Spinal cord (tissue), 10 donors: ENCODE measurements around the gene FANCG. TPM values are rescaled to one million over a fixed set of nuclear protein-coding genes. Genes with fewer than 3 reads are reported as not detected.

ENCODE experiments used
- DNase-seq, 6 donors: peaks; one replicate each; pipeline versions ENCODE4 v3.0.0 to v3.0.0-alpha.2; 2013 to 2015; ENCODE audit warnings: low spot score in 6 of 6, low read depth in 4 of 6
- H3K27ac ChIP-seq: one replicate; pipeline ENCODE4 v1.5.1; 2013; ENCODE audit warnings: low read depth, low read length, control low read depth
- H3K27me3 ChIP-seq: one replicate; pipeline ENCODE4 v1.6.1; 2013; ENCODE audit warnings: low read length; ENCODE audit not compliant: control insufficient read depth, insufficient read depth
- H3K36me3 ChIP-seq: one replicate; pipeline ENCODE4 v1.6.1; 2013; ENCODE audit warnings: low read length; ENCODE audit not compliant: control insufficient read depth, insufficient read depth
- H3K4me1 ChIP-seq: one replicate; pipeline ENCODE4 v1.6.1; 2013; ENCODE audit warnings: low read length; ENCODE audit not compliant: control insufficient read depth, insufficient read depth
- H3K4me3 ChIP-seq: one replicate; pipeline ENCODE4 v1.5.1; 2013; ENCODE audit warnings: low read depth, low read length, control low read depth
- H3K9me3 ChIP-seq: one replicate; pipeline ENCODE4 v1.6.1; 2013; ENCODE audit warnings: low read length; ENCODE audit not compliant: control insufficient read depth, insufficient read depth
- WGBS: methylation state at CpG from one replicate; pipeline ENCODE4 v1.1.5; 2013; ENCODE audit warnings: missing lambda C conversion rate; ENCODE audit not compliant: insufficient coverage; 5-methylcytosine and 5-hydroxymethylcytosine counted together
- polyA plus RNA-seq, 2 donors: library from polyadenylated mRNA; unstranded; fragments of 120-200 nt; gene quantifications; one replicate each; pipeline ENCODE4 v1.2.1, GENCODE V29; 2013; ENCODE audit not compliant: insufficient read length in 2 of 2
- total RNA-seq, 2 donors: library from RNA; depleted of rRNA in 1 of 2; stranded (reverse); fragments of 120-200 nt in 1 of 2; fragments of >200 nt in 1 of 2; gene quantifications; one replicate each; pipeline versions ENCODE4 v1.2.3 to v1.2.4, GENCODE V29; 2013 to 2014
- donor health status: healthy.

The FANCG gene
- total and polyA plus RNA-seq, 4 donors: 15.9 to 49.3 (median 38.5) TPM

DNA sequence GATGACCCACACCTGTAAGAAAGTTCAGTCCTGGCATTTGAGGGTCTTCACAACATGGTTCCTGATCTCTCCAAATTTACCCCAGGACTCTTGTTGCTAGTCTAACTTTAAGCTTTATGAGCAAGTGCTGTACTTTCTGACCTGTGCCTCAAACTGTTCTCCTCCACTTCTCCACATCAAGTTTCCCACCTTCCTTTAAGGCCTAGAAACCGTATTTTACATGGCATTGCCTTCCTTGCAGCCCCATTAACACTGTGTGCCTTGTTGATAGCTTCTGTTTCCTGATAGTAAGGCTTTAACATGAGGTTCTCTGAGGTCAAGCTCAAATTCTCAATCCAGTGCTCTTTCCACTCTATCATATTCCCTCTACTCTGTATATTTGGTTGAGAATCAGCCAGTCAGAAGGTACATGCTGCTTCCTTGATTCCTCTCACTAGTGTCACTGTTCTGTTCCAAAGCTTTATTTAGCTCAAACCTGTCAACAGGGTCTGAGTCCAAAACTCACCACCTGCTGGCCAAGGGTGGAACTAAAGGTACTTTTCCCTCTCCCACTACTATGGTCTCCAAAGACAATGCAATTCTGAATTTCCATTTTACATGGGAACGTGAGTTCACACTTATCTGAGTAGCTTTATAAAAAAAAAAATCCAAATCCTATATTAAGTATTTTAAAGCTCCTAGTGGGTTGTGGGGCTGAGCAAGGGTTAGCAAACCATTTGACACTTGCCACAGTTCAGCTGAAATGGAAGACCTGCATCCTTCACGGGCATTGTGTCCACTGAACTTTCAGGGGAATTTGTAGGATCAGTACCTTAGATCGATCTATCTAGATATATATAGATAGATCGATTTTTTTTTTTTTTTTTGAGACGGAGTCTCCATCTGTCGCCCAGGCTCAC, 28.4 kb downstream of the FANCG start:
- H3K4me1 ChIP-seq: no peaks in the 10 kb centered on the region
- H3K36me3 ChIP-seq: peaks cover 51% of the 10 kb centered on the region
- no peak overlapping the region for H3K27ac ChIP-seq
- DNase-seq: peak in 4 of 6 donors; percentile 10 to 67 (median 42)
- no peaks in the 10 kb centered on the region for H3K27me3 ChIP-seq
- 80% methylated on average over 3 of the region's 7 CpGs for WGBS
- no peak overlapping the region for H3K4me3 ChIP-seq
- no peaks in the 10 kb centered on the region for H3K9me3 ChIP-seq

DNA sequence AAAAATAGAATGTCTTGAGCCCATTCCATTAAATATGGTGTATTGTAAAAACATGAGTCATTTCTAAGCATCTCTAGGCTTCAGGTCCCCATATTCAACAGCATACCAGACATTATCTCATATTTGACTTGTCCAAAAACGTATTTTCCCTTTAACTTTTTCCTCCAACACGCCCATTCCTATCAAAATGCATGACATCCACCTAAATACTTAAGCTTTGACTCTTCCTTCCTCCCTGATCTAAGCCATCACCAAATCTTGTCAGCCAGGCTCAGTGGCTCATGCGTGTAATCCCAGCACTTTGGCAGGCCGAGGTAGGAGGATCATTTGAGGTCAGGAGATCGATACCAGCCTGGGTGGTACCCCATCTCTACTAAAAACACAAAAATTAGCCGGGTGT, 31.2 kb downstream of the FANCG start:
- Histone ChIP-seq H3K27me3 (no peaks in the 10 kb centered on the region), H3K36me3 (peaks cover 62% of the 10 kb centered on the region), H3K9me3 (no peaks in the 10 kb centered on the region), H3K27ac (no peak overlapping the region), H3K4me3 (no peak overlapping the region), H3K4me1 (no peaks in the 10 kb centered on the region)
- DNase-seq: no peak
- 100% methylated on average over 2 of the region's 6 CpGs for WGBS

- H3K4me3 ChIP-seq: no peak overlapping the region
- no peak overlapping the region for H3K27ac ChIP-seq
- no peaks in the 10 kb centered on the region for H3K9me3 ChIP-seq
- H3K4me1 ChIP-seq: no peaks in the 10 kb centered on the region
- H3K36me3 ChIP-seq: peaks cover 50% of the 10 kb centered on the region
- 95% methylated on average over 2 of the region's 3 CpGs for WGBS
- DNase-seq: no peak
- no peaks in the 10 kb centered on the region for H3K27me3 ChIP-seq
Observed at GRCh38 chr9:35044071-35044470, 35.7 kb downstream of the FANCG start.

- Histone ChIP-seq H3K4me1 (no peaks in the 10 kb centered on the region), H3K9me3 (no peaks in the 10 kb centered on the region), H3K27ac (no peak overlapping the region), H3K27me3 (no peaks in the 10 kb centered on the region), H3K4me3 (no peak overlapping the region), H3K36me3 (peaks cover 46% of the 10 kb centered on the region)
- 92% methylated on average over 5 of the region's 6 CpGs for WGBS
- DNase-seq: no peak
Observed at GRCh38 chr9:35042891-35043545, 36.7 kb downstream of the FANCG start.

DNA sequence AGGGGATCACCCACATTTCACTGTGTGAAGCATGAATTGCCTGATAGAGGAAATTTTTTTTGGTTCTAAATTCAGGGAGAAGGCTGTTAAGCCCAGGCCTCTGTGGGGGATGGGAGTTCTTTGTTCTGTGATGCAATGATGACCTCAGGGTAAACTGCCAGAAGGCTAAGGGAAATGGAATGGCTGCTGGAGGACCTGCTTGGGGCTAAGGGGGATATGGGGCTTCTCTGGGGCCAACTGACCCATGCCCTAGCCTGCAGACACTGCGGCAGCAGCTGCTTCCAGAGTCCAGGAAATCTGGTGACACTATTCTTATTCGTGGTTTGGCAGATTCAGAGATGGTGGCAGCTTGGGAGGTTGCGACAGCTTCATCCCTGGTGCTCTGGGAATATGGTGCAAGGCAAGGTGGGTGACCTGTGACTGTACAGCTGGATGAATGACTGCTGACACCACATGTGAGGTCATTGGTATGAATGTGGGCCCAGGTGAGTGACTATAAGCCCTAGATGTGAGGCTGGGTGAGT, 37.6 kb downstream of the FANCG start:
- no peak for DNase-seq
- H3K27ac ChIP-seq: no peak overlapping the region
- no peaks in the 10 kb centered on the region for H3K9me3 ChIP-seq
- no peaks in the 10 kb centered on the region for H3K4me1 ChIP-seq
- H3K36me3 ChIP-seq: peaks cover 43% of the 10 kb centered on the region
- 95% methylated on average over 3 of the region's 3 CpGs for WGBS
- H3K27me3 ChIP-seq: no peaks in the 10 kb centered on the region
- H3K4me3 ChIP-seq: no peak overlapping the region

GRCh38 chr9:35035851-35036701, 43.7 kb downstream of the FANCG start:
- Histone ChIP-seq H3K27me3 (no peaks in the 10 kb centered on the region), H3K4me3 (peak overlapping the region; percentile 26), H3K4me1 (peaks cover 4% of the 10 kb centered on the region), H3K36me3 (peaks cover 22% of the 10 kb centered on the region), H3K9me3 (no peaks in the 10 kb centered on the region), H3K27ac (no peak overlapping the region)
- 46% methylated on average over 48 of the region's 48 CpGs for WGBS
- peak in 1 of 6 donors; percentile 20 for DNase-seq

DNA sequence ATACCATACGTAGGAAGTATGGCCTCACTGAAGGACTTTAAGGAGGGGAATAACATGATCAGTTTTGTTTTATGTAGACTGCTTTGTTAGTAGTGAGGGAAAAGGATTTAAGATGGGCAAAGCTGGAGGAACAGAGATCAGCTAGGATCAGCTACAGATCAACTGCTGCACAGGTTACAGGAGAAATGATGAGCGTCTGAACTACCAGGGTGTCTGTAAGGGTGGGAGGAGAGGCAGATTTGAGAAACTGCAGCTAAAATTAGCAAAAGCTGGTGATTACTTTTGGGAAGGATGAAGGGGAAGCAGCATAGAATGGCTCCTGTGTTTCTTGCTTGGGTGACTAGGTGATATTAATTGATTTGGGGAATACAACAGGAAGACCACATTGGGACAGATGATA, 46.6 kb downstream of the FANCG start:
- Histone ChIP-seq H3K4me3 (no peak overlapping the region), H3K4me1 (peaks cover 4% of the 10 kb centered on the region), H3K36me3 (peaks cover 21% of the 10 kb centered on the region), H3K9me3 (no peaks in the 10 kb centered on the region), H3K27ac (no peak overlapping the region), H3K27me3 (no peaks in the 10 kb centered on the region)
- DNase-seq: no peak
- WGBS: 85% methylated on average over 2 of the region's 2 CpGs

DNA sequence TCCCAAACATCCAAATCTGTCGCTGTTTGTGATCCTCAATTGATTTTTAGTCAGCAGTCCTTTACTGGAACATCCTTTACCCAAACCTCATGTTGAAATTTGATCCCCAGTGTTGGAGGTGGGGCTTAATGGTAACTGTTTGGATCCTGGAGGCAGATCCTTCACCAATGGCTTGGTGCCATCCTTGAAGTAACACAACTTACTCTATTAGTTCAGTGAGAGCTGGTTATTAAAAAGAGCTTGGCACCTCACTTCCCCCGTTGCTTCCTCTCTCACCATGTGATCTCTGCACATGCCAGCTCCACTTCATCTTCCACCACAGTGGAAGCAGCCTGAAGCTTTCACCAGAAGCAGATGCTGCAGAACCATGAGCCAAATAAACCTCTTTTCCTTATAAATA, 49.9 kb downstream of the FANCG start:
- H3K4me3 ChIP-seq: no peak overlapping the region
- WGBS: 78% methylated on average over 1 of the region's 2 CpGs
- H3K9me3 ChIP-seq: no peaks in the 10 kb centered on the region
- DNase-seq: no peak
- H3K27ac ChIP-seq: no peak overlapping the region
- H3K36me3 ChIP-seq: peaks cover 5% of the 10 kb centered on the region
- H3K27me3 ChIP-seq: no peaks in the 10 kb centered on the region
- H3K4me1 ChIP-seq: no peaks in the 10 kb centered on the region

- DNase-seq: no peak
- Histone ChIP-seq H3K4me3 (no peak overlapping the region), H3K27me3 (no peaks in the 10 kb centered on the region), H3K27ac (no peak overlapping the region), H3K4me1 (no peaks in the 10 kb centered on the region), H3K36me3 (peaks cover 5% of the 10 kb centered on the region), H3K9me3 (no peaks in the 10 kb centered on the region)
- 83% methylated on average over 1 of the region's 4 CpGs for WGBS
Observed at GRCh38 chr9:35029241-35029640, 50.5 kb downstream of the FANCG start.
